Heart right ventricle (tissue), 16 donors: ENCODE results near the gene KANSL1. TPM values are rescaled to one million over a fixed set of nuclear protein-coding genes. Genes with fewer than 3 reads are reported as not detected.

Experiments used
- ATAC-seq, 8 donors: fragments of 200-7000 bp; cut with Tn5 transposase; one replicate each; pipeline ENCODE4 v1.9.1; 2020; ENCODE audit warnings: mild to moderate bottlenecking in 8 of 8, moderate library complexity in 8 of 8, moderate number of reproducible peaks in 1 of 8
- DNase-seq, 2 donors: peaks; one replicate each; pipeline ENCODE4 v3.0.0-alpha.2; 2020
- H3K27ac ChIP-seq, 10 donors: fragments of 200-600 bp; sonication (generic) in 2 of 10; one replicate each; pipeline versions ENCODE4 v1.5.0 to v1.8.0; 2020 to 2022; ENCODE audit warnings: mild to moderate bottlenecking in 3 of 10
- H3K27me3 ChIP-seq, 7 donors: fragments of 200-600 bp; one replicate each; pipeline ENCODE4 v1.8.0; 2021 to 2022; ENCODE audit warnings: mild to moderate bottlenecking in 2 of 7
- H3K36me3 ChIP-seq, 9 donors: fragments of 200-600 bp; sonication (generic) in 1 of 9; one replicate each; pipeline versions ENCODE4 v1.5.0 to v1.8.0; 2020 to 2022; ENCODE audit warnings: mild to moderate bottlenecking in 2 of 9
- H3K4me1 ChIP-seq, 9 donors: fragments of 200-600 bp; sonication (generic) in 1 of 9; one replicate each; pipeline versions ENCODE4 v1.5.0 to v1.8.0; 2020 to 2022; ENCODE audit warnings: mild to moderate bottlenecking in 4 of 9
- H3K4me3 ChIP-seq, 10 donors: fragments of 200-600 bp; sonication (generic) in 2 of 10; one replicate each; pipeline versions ENCODE4 v1.5.0 to v1.8.0; 2020 to 2022; ENCODE audit warnings: mild to moderate bottlenecking in 7 of 10, moderate library complexity in 2 of 10
- H3K9me3 ChIP-seq, 11 donors: fragments of 200-600 bp in 10 of 11; sonication (generic) in 2 of 11; one replicate each; pipeline versions ENCODE4 v1.5.0 to v1.8.0; 2013 to 2022; ENCODE audit warnings: mild to moderate bottlenecking in 2 of 11, control low read depth in 1 of 11, moderate library complexity in 1 of 11
- WGBS, 2 donors: extraction: QIAGEN DNeasy Blood & Tissue Kit; methylation state at CpG; one replicate each; pipeline ENCODE4 v1.1.7; 2013; ENCODE audit warnings: inconsistent platforms in 1 of 2; 5-methylcytosine and 5-hydroxymethylcytosine counted together
- intact Hi-C, 10 donors: fragments of 100-400 bp; cut with DNase I; formaldehyde crosslinking; loops; one replicate each; pipeline versions ENCODE4 v1.11.1 to v1.14.2; 2022
- polyA plus RNA-seq, 2 donors: library from polyadenylated mRNA; stranded (reverse); fragments of 200-250 nt; gene quantifications; one replicate each; pipeline ENCODE4 v1.2.3, GENCODE V29; 2013
- total RNA-seq, 10 donors: library from RNA; stranded (reverse); fragmentation: NEBNext Ultra II Directional in 3 of 10; extraction: Animal tissue kit (Norgen Biotek cat#: 25700) in 3 of 10; gene quantifications; one replicate each; pipeline versions ENCODE4 v1.2.1 to v1.2.4, GENCODE V29; 2021 to 2023
- TF ChIP-seq, protein P1 (sequence below), 9 donors: fragments of 200-600 bp; sonication (generic) in 2 of 9; IDR thresholded peaks; one replicate each; pipeline versions ENCODE4 v1.5.0 to v1.8.0; 2021 to 2022; ENCODE audit warnings: antibody characterized with exemption in 9 of 9, mild to moderate bottlenecking in 5 of 9, moderate library complexity in 1 of 9
- donor health status: Arrhythmogenic right ventricular cardiomyopathy.
- donor health status: ischemic (EF 13 %, LVEDD 7.1; RV severe dilation, severe dysfunction).
- donor health status: healthy with polysubstance abuse.
- donor health status: DM: no; HTN: yes; CAD: no.
- donor health status: DM: no; HTN: no; CAD: no.
- donor health status: ischemic (EF 25% LVEDD 6.9; RV normal size, moderate dysfunction).
- donor health status: ischemic (EF 25% LVEDD 5.7; RV mildly dilated, moderate dysfunction).
- donor health status: healthy.
- donor health status: DM: yes; HTN: yes; CAD: no.
- donor health status: Ischemic cardiomyopathy.
- donor health status: ischemic (EF 35%, LVEDD 5.7; RV mildly dilated, moderate dysfunction).
- donor health status: nonischemic (EF 11% LVEDD 7.7; RV severe dilation, severe dysfunction).
- donor health status: DM: yes; HTN: yes; CAD: no.
- donor health status: PGD.
- donor health status: ischemic (EF 29% LVEDD 5.4; RV normal size, mild dysfunction).
- donor health status: nonischemic (EF 23%, LVEDD 6.1; RV moderate dilation, normal function).

KANSL1 gene
- total and polyA plus RNA-seq, 12 donors: 8.2 to 52.5 (median 41.1) TPM

DNA sequence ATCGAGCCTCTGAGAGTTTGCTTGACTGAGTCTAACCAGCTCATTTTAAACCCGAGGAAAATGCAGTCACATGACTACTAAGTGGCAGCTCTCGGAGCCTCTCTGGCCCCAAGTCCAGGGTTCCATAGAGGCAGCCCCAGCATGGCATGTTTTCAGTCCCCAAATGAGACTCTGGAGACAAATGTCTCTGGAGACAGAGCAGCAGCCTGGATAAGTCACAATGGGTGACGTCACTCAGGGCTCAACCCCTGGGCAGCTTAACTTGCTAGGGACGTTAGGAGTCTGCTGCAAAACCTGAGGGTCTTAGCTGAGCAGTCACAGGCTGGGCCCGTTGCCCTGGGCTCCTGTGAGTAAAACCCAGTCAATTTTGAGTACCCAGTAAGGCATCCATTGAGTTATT is 201.1 kb downstream of the KANSL1 start:
- Histone ChIP-seq H3K27ac (no peak overlapping the region), H3K27me3 (no peaks in the 10 kb centered on the region), H3K9me3 (no peaks in the 10 kb centered on the region), H3K4me3 (no peak overlapping the region), H3K36me3 (no peaks in the 10 kb centered on the region), H3K4me1 (no peaks in the 10 kb centered on the region)
- TF ChIP-seq, protein P1, sequence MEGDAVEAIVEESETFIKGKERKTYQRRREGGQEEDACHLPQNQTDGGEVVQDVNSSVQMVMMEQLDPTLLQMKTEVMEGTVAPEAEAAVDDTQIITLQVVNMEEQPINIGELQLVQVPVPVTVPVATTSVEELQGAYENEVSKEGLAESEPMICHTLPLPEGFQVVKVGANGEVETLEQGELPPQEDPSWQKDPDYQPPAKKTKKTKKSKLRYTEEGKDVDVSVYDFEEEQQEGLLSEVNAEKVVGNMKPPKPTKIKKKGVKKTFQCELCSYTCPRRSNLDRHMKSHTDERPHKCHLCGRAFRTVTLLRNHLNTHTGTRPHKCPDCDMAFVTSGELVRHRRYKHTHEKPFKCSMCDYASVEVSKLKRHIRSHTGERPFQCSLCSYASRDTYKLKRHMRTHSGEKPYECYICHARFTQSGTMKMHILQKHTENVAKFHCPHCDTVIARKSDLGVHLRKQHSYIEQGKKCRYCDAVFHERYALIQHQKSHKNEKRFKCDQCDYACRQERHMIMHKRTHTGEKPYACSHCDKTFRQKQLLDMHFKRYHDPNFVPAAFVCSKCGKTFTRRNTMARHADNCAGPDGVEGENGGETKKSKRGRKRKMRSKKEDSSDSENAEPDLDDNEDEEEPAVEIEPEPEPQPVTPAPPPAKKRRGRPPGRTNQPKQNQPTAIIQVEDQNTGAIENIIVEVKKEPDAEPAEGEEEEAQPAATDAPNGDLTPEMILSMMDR (IDR thresholded peaks at IDR 0.05): no peak
- 65 to 68% methylated on average over 6 of the region's 6 CpGs for WGBS, 2 donors
- ATAC-seq (no peak), DNase-seq (no peak)
- intact Hi-C loops: loop anchor here in 1 of 10 donors (10.0 kb wide), 1 partner anchor 843 kb away; no protein-coding TSS in a partner anchor

DNA sequence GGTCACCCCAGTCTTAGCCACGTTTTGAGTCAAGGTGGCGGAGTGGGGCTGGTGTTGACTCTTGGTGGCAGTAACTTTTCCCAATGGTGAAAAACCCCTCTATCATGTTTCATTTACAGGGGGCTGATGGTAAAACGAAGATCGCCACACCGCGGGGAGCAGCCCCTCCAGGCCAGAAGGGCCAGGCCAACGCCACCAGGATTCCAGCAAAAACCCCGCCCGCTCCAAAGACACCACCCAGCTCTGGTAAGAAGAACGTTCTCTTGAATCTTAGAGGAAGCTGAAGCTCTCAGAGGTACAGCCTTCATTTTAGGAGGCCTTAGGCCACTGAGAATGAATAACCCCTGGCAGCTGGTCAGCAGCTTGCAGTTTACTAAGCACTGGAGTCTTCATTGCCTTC is 201.9 kb downstream of the KANSL1 start:
- no peaks in the 10 kb centered on the region for H3K4me1 ChIP-seq
- DNase-seq: no peak
- ATAC-seq: no peak

DNA sequence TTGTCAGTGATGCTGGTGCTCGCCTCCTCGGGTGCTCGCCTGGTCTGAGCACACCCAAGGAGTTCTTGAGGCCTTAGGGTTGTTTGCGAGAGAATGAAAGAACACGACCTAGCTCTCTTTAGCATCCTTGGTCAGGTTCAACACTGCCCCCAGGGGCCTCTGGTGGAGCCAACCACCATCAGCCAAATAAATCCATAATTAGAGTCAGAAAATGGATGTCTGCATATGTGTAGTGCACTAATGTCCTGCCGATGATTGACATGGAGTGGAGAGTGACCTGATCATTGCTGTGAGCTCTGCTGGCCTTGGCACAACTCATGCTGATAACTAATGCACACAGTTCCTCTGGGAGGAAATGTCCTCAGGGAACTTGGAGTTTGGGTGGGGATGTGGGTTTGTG is 202.3 kb downstream of the KANSL1 start:
- ATAC-seq: no peak
- TF ChIP-seq, protein P1 (IDR thresholded peaks at IDR 0.05): no peak
- Histone ChIP-seq H3K4me3 (no peak overlapping the region), H3K27ac (no peak overlapping the region), H3K9me3 (no peaks in the 10 kb centered on the region), H3K4me1 (no peaks in the 10 kb centered on the region), H3K27me3 (no peaks in the 10 kb centered on the region), H3K36me3 (no peaks in the 10 kb centered on the region)
- 83 to 92% methylated on average over 6 of the region's 6 CpGs for WGBS, 2 donors
- DNase-seq: no peak
- intact Hi-C loops: loop anchor here in 1 of 10 donors (10.0 kb wide), 1 partner anchor 844 kb away; no protein-coding TSS in a partner anchor

More for the DNA sequence above, 201.9 kb downstream of the KANSL1 start:
- TF ChIP-seq, protein P1 (IDR thresholded peaks at IDR 0.05): no peak
- Histone ChIP-seq H3K27ac (no peak overlapping the region), H3K27me3 (no peaks in the 10 kb centered on the region), H3K9me3 (no peaks in the 10 kb centered on the region), H3K4me3 (no peak overlapping the region), H3K36me3 (no peaks in the 10 kb centered on the region)
- WGBS, 2 donors: 82 to 89% methylated on average over 10 of the region's 10 CpGs
- intact Hi-C loops: loop anchor here in 1 of 10 donors (10.0 kb wide), 1 partner anchor 843 kb away; no protein-coding TSS in a partner anchor

DNA sequence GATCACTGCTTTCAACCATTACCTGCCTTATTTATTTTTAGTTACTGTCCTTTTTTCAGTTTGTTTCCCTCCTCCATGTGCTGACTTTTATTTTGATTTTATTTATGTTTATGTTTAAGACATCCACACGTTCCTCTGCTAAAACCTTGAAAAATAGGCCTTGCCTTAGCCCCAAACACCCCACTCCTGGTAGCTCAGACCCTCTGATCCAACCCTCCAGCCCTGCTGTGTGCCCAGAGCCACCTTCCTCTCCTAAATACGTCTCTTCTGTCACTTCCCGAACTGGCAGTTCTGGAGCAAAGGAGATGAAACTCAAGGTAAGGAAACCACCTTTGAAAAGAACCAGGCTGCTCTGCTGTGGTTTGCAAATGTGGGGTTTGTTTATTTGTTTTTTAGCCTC is 203.5 kb downstream of the KANSL1 start:
- Histone ChIP-seq H3K4me3 (no peak overlapping the region), H3K36me3 (no peaks in the 10 kb centered on the region), H3K27me3 (no peaks in the 10 kb centered on the region), H3K27ac (no peak overlapping the region), H3K4me1 (no peaks in the 10 kb centered on the region), H3K9me3 (no peaks in the 10 kb centered on the region)
- TF ChIP-seq, protein P1 (IDR thresholded peaks at IDR 0.05): no peak
- intact Hi-C loops: loop anchor here in 1 of 10 donors (10.0 kb wide), 1 partner anchor 845 kb away; no protein-coding TSS in a partner anchor
- DNase-seq: no peak
- ATAC-seq: no peak
- 72 to 78% methylated on average over 3 of the region's 3 CpGs for WGBS, 2 donors
